Fibroblast of lung (primary cell): ENCODE measurements around the gene MEP1A. TPM values are rescaled to one million over a fixed set of nuclear protein-coding genes. Genes with fewer than 3 reads are reported as not detected.
"Not testable (repeated sequence)": the region's sequence is repeated elsewhere in the genome, so short reads cannot be mapped to it uniquely, and the experiment has no call there.

Experiments used
- DNase-seq, 2 donors: peaks; one replicate each; pipeline versions ENCODE4 v3.0.0 to v3.0.0-alpha.2; 2010; ENCODE audit warnings: low read depth in 2 of 2
- H2AFZ ChIP-seq: 2 replicates; pipeline ENCODE4 v1.5.1; 2012; ENCODE audit warnings: low read length, control low read depth, inconsistent platforms
- H3K27ac ChIP-seq: 2 replicates; pipeline ENCODE4 v1.5.1; 2011; ENCODE audit warnings: low read length, control low read depth; ENCODE audit not compliant: insufficient read depth
- H3K27me3 ChIP-seq: 2 replicates; pipeline ENCODE4 v1.5.1; 2011; ENCODE audit warnings: mild to moderate bottlenecking, low read length; ENCODE audit not compliant: control insufficient read depth, insufficient read depth
- H3K36me3 ChIP-seq: 2 replicates; pipeline ENCODE4 v1.5.1; 2011; ENCODE audit warnings: low read length; ENCODE audit not compliant: control insufficient read depth, insufficient read depth
- H3K4me1 ChIP-seq: 2 replicates; pipeline ENCODE4 v1.5.1; 2011; ENCODE audit warnings: low read length; ENCODE audit not compliant: control insufficient read depth, insufficient read depth; ENCODE audit errors: extremely low read depth
- H3K4me2 ChIP-seq: 2 replicates; pipeline ENCODE4 v1.5.1; 2011; ENCODE audit warnings: low read length, control low read depth; ENCODE audit not compliant: insufficient read depth; ENCODE audit errors: extremely low read depth
- H3K4me3 ChIP-seq, 4 experiments: fragments of 200-600 bp in 1 of 4; sonication (generic) in 1 of 4; replicated peaks in 1 of 4; 2 replicates each; pipeline ENCODE4 v1.5.1; 2011 to 2016; ENCODE audit warnings: low read length in 4 of 4, low read depth in 3 of 4, mild to moderate bottlenecking in 3 of 4, control low read depth in 2 of 4, inconsistent platforms in 1 of 4, mixed read lengths in 1 of 4; ENCODE audit not compliant: insufficient read depth in 1 of 4; ENCODE audit errors: control extremely low read depth in 1 of 4
- H3K79me2 ChIP-seq: 2 replicates; pipeline ENCODE4 v1.5.1; 2012; ENCODE audit warnings: mild to moderate bottlenecking, low read length, inconsistent platforms; ENCODE audit not compliant: control insufficient read depth, insufficient read depth
- H3K9ac ChIP-seq: 2 replicates; pipeline ENCODE4 v1.5.1; 2011; ENCODE audit warnings: mild to moderate bottlenecking, low read length, control low read depth; ENCODE audit not compliant: insufficient read depth
- H3K9me3 ChIP-seq: 2 replicates; pipeline ENCODE4 v1.5.1; 2012; ENCODE audit warnings: low read depth, low read length; ENCODE audit not compliant: control insufficient read depth, insufficient read depth
- H4K20me1 ChIP-seq: 2 replicates; pipeline ENCODE4 v1.5.1; 2011; ENCODE audit warnings: low read length; ENCODE audit not compliant: control insufficient read depth, insufficient read depth; ENCODE audit errors: extremely low read depth
- CTCF ChIP-seq, 2 donors: IDR thresholded peaks in 1 of 2; conservative IDR thresholded peaks in 1 of 2; 1 replicate in 1 of 2; 2 replicates in 1 of 2; pipeline ENCODE4 v1.5.1; 2011 to 2012; ENCODE audit warnings: low read length in 2 of 2, control low read depth in 1 of 2, inconsistent platforms in 1 of 2, low read depth in 1 of 2, mild to moderate bottlenecking in 1 of 2
- EZH2 ChIP-seq: IDR thresholded peaks from 2 replicates; pipeline ENCODE4 v1.5.1; 2012; ENCODE audit warnings: low read length, control low read depth, mild to moderate bottlenecking; ENCODE audit errors: missing control alignments
- polyA plus RNA-seq, 2 donors: library from polyadenylated mRNA; depleted of rRNA in 1 of 2; stranded (reverse) in 1 of 2; unstranded in 1 of 2; fragments of >200 nt; gene quantifications; 2 replicates each; pipeline ENCODE4 v1.2.1, GENCODE V29; 2011 to 2012; ENCODE audit warnings: missing spikeins in 1 of 2
- total RNA-seq: library from RNA; depleted of rRNA; stranded (reverse); fragments of >200 nt; gene quantifications from 2 replicates; pipeline ENCODE4 v1.2.1, GENCODE V29; 2014

MEP1A gene
- total and polyA plus RNA-seq, 2 donors (not counting 1 experiment from before 2014, with no cell fraction given): not detected

- TF ChIP-seq EZH2: no peak
- TF ChIP-seq CTCF (conservative IDR thresholded peaks at IDR 0.05 in 1 of 2, IDR thresholded peaks at IDR 0.05 in 1 of 2; ENCODE audit: low read depth in 1 of 2, low read length in 2 of 2): no peak
- no peak for DNase-seq
- H3K36me3 ChIP-seq: no peaks in the 10 kb centered on the region
- no peak overlapping the region for H3K4me2 ChIP-seq
- no peak overlapping the region for H2AFZ ChIP-seq
- H3K27me3 ChIP-seq: no peaks in the 10 kb centered on the region
- H3K79me2 ChIP-seq: no peaks in the 10 kb centered on the region
- no peak overlapping the region for H3K4me3 ChIP-seq
- no peaks in the 10 kb centered on the region for H4K20me1 ChIP-seq
- H3K9me3 ChIP-seq: no peaks in the 10 kb centered on the region
- H3K27ac ChIP-seq: no peak overlapping the region
- no peak overlapping the region for H3K9ac ChIP-seq
- no peaks in the 10 kb centered on the region for H3K4me1 ChIP-seq
These were observed 44.8 kb downstream of the MEP1A start for GRCh38 chr6:46838033-46838432.

GRCh38 chr6:46842252-46842846 is 49.2 kb downstream of the MEP1A start:
- H3K4me2 ChIP-seq, H3K36me3 ChIP-seq, H3K27ac ChIP-seq, H4K20me1 ChIP-seq, H3K9ac ChIP-seq, H3K79me2 ChIP-seq, DNase-seq, H3K4me1 ChIP-seq, H2AFZ ChIP-seq, H3K4me3 ChIP-seq, H3K9me3 ChIP-seq, H3K27me3 ChIP-seq: not testable (repeated sequence)

- Histone ChIP-seq H3K79me2 (no peaks in the 10 kb centered on the region), H3K4me3 (no peak overlapping the region), H3K36me3 (no peaks in the 10 kb centered on the region), H3K9ac (no peak overlapping the region), H3K9me3 (no peaks in the 10 kb centered on the region), H2AFZ (no peak overlapping the region), H3K4me1 (no peaks in the 10 kb centered on the region), H3K27me3 (no peaks in the 10 kb centered on the region), H4K20me1 (no peaks in the 10 kb centered on the region), H3K4me2 (no peak overlapping the region), H3K27ac (no peak overlapping the region)
- TF ChIP-seq EZH2 (no peak), CTCF (conservative IDR thresholded peaks at IDR 0.05 in 1 of 2, IDR thresholded peaks at IDR 0.05 in 1 of 2; ENCODE audit: low read depth in 1 of 2, low read length in 2 of 2) (no peak)
- DNase-seq: no peak
These were observed 51.9 kb downstream of the MEP1A start for GRCh38 chr6:46845126-46845525.
